Fibroblast of upper back skin (primary cell): Measurements from ENCODE around the gene SH3PXD2B.
A peak's percentile ranks its signal among the peaks of the same experiment; 100 is the strongest.
"Not testable (repeated sequence)": the region's sequence is repeated elsewhere in the genome, so short reads cannot be mapped to it uniquely, and the experiment has no call there.

ENCODE experiments used
- DNase-seq: peaks from one replicate; pipeline ENCODE4 v3.0.0-alpha.2; 2013

The SH3PXD2B gene

GRCh38 chr5:172291837-172292236 lies 162.5 kb downstream of the SH3PXD2B start:
- not testable (repeated sequence) for DNase-seq

- peak; percentile 70 for DNase-seq
These were observed 165.9 kb downstream of the SH3PXD2B start for GRCh38 chr5:172288465-172288864.

- DNase-seq = not testable (repeated sequence)
These were observed 167.2 kb downstream of the SH3PXD2B start for GRCh38 chr5:172287140-172287539.

- DNase-seq = no peak
These were observed 168.8 kb downstream of the SH3PXD2B start for GRCh38 chr5:172285226-172286143.

GRCh38 chr5:172284611-172284980 lies 169.7 kb downstream of the SH3PXD2B start:
- DNase-seq = peak; percentile 51

- peak; percentile 86 for DNase-seq
These were observed 170.3 kb downstream of the SH3PXD2B start for GRCh38 chr5:172283862-172284610.

GRCh38 chr5:172283020-172283861 lies 171.1 kb downstream of the SH3PXD2B start, which contains the start of gene UBTD2:
UBTD2 (minus strand) TSS chr5:172283764; CDS start chr5:172283665, 99 bp downstream.
- DNase-seq = peak; percentile 78

GRCh38 chr5:172282272-172283019 lies 171.9 kb downstream of the SH3PXD2B start:
- peak; percentile 36 for DNase-seq

- DNase-seq = no peak
These were observed 173.0 kb downstream of the SH3PXD2B start for GRCh38 chr5:172281346-172281745.

- DNase-seq = peak; percentile 47
These were observed 173.4 kb downstream of the SH3PXD2B start for GRCh38 chr5:172280929-172281328.

- no peak for DNase-seq
These were observed 174.0 kb downstream of the SH3PXD2B start for GRCh38 chr5:172280317-172280716.

GRCh38 chr5:172278356-172278755 lies 176.0 kb downstream of the SH3PXD2B start:
- DNase-seq = no peak

GRCh38 chr5:172276214-172276613 lies 178.1 kb downstream of the SH3PXD2B start:
- DNase-seq = no peak
